GM21825 (cell line): ENCODE data around the gene PHF3.

Experiments used
- ATAC-seq: cut with Tn5 transposase; IDR thresholded peaks from one replicate; pipeline ENCODE4 v1.9.1; 2021; ENCODE audit warnings: mild to moderate bottlenecking, moderate library complexity; ENCODE audit not compliant: unreplicated experiment

PHF3 gene, protein sequence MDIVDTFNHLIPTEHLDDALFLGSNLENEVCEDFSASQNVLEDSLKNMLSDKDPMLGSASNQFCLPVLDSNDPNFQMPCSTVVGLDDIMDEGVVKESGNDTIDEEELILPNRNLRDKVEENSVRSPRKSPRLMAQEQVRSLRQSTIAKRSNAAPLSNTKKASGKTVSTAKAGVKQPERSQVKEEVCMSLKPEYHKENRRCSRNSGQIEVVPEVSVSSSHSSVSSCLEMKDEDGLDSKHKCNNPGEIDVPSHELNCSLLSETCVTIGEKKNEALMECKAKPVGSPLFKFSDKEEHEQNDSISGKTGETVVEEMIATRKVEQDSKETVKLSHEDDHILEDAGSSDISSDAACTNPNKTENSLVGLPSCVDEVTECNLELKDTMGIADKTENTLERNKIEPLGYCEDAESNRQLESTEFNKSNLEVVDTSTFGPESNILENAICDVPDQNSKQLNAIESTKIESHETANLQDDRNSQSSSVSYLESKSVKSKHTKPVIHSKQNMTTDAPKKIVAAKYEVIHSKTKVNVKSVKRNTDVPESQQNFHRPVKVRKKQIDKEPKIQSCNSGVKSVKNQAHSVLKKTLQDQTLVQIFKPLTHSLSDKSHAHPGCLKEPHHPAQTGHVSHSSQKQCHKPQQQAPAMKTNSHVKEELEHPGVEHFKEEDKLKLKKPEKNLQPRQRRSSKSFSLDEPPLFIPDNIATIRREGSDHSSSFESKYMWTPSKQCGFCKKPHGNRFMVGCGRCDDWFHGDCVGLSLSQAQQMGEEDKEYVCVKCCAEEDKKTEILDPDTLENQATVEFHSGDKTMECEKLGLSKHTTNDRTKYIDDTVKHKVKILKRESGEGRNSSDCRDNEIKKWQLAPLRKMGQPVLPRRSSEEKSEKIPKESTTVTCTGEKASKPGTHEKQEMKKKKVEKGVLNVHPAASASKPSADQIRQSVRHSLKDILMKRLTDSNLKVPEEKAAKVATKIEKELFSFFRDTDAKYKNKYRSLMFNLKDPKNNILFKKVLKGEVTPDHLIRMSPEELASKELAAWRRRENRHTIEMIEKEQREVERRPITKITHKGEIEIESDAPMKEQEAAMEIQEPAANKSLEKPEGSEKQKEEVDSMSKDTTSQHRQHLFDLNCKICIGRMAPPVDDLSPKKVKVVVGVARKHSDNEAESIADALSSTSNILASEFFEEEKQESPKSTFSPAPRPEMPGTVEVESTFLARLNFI (N-terminal part only)

GRCh38 chr6:63635588-63636517, at the start of gene PHF3:
PHF3 (plus strand) TSS chr6:63635802; CDS start chr6:63646552, 10,750 bp downstream.
- peak; percentile 89 for ATAC-seq

DNA sequence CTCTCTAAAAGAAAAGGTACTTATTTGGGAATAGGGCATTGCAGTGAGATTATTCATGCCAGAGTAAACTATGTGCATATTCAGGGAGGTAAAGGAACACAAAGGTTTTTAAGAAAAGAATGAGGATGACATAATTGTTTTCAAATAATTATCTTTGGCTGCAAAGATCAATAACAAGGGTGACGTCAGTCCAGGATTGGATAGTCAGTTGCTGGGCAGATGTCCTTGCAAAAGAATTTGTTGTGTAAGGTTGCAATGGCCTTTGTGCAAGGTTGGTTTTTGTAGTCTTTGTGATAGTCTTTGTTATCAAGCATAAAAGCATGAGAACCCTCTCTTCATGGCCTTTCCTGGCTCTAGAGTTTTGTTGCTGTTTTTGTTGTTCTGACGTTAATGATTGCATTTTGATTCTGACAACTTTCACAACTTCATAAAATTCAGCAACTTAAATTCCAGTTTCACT, 45.6 kb upstream of the PHF3 start:
- ATAC-seq: no peak

DNA sequence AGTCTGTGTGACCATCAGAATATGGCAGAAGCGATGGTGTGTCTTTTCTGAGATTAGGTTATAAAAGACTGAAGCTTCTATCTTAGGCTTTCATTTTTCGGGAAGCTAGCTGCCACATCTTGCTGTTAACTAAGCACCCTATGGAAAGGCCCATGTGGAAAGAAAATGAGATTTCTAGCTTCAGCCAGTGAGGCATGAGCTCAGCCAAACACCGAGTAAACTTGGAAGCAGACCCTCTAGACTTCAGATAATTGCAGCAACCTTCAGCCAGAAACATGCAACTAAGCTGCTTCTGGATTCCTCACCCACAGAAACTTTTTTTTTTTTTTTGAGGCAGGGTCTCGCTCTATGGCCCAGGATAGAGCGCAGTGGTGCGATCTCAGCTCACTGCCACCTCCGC, 42.7 kb upstream of the PHF3 start:
- ATAC-seq: no peak

DNA sequence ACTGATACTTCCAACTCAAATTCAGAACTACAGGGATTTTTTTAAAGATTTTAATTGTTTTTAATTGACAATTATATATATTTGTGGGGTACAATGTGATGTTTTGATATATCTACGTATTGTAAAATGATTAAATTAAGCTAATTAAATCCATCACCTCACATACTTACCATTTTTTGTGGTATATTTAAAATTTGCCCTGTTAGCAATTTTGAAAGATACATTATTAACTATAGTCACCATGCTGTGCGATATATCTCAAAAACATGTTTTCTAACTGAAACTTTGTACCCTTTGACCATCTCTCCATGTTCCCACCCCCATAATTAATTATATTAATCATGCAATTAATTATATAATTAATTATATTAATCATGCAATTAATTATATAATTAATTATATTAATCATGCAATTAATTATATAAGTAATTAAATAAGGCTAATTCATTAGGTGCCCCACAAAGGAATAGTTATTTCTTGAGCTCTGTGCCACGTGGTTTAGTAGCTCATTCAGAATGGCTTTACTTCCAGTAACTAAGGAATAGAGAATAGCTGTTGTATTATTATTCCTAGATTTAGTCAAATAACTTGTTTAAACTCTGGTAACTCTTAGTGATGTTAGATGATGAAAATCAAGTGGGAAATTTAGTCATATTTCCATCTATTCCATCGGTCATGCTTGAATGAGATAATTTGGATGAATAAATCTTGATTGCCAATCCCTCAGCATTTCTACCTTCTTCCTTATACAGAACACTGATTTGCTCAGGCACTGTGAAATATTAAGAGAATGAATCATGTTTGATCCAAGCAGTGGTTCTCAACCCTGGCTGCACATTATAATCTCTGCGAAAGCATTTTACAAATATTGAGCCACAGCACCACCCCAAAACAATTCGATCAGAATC, 38.2 kb upstream of the PHF3 start:
- no peak for ATAC-seq

DNA sequence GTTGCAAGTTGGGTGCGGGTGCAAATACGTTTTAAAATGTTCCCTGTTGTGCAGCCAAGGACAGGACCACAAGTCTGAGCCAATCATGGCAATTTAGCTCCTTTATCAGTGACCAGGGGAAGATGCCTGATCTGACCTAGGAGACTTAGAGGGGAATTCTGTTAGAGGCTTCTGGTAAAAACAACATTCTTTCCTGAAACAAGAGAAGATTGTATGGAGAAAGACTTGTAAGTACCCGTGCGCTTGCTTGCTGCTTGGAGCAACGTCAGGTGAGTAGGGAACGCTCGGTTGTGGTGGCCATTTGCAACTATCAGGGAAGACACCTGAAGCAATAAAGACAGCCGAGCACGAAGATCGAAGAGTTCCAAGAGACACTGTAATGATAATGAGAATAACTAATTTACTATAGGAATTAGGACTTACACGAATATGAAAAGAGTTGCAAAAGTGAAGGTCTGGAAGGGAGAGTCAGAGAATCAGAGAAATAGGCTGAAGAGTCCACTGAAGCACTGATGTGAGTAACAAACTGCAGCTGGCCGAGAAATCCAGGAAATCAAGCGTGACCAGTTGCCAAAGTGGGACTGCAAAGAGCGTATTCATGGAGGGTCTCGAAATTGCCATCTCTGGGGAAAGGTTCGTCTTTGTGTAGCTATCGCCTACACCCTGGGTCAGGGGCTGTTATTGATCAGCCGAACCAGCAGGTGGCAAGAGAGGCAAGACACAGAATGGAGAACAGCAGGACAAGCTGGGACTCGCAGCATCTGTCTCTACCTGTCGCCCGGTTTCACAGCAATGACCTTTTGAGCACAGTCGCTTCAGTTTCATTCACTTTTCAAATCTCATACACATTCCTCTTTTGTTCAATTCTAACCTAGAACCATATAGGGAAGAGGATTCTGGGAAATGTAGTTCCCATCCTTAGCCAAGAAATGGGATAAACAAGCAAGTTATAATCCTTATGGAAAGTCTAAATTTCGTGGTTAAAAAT, 37.3 kb upstream of the PHF3 start:
- ATAC-seq: peak; percentile 100

GRCh38 chr6:63599243-63599642, 36.4 kb upstream of the PHF3 start:
- no peak for ATAC-seq

DNA sequence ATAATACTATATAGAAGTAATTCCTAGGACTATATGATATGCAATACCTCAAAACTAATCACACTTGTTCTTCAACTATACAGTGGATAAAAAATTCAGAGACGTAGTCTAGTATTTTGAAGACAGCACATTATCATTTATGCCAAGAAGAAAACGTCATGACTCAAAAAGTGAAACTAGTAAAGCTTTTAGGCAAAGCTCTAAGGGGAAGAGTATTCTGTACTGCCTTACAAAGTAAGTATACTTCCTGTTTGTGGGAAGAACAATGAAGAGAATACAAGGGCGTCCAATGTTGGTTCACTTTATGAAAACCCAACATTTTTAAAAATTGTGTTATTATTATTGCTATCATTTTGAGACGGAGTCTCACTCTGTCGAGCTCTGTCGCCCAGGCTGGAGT, 35.5 kb upstream of the PHF3 start:
- no peak for ATAC-seq

DNA sequence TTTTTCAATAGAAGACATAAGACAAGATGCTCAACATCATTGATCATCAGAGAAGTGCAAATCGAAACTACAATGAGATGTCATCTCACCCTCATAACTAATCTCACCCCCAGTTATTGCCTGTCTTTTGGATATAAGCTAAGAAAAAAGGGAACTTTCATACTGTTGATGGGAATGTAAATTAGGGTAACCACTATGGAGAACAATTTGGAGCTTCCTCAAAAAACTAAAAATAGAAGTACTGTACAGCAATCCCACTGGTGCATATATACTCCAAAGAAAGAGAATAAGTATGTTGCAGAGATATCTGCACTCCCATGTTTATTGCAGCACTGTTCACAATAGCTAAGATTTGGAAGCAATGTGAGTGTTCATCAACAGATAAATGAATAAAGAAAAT, 26.4 kb upstream of the PHF3 start:
- ATAC-seq: no peak

GRCh38 chr6:63610944-63611343, 24.7 kb upstream of the PHF3 start:
- ATAC-seq: no peak

- ATAC-seq: no peak
Measured at GRCh38 chr6:63611560-63611959, 24.0 kb upstream of the PHF3 start.

DNA sequence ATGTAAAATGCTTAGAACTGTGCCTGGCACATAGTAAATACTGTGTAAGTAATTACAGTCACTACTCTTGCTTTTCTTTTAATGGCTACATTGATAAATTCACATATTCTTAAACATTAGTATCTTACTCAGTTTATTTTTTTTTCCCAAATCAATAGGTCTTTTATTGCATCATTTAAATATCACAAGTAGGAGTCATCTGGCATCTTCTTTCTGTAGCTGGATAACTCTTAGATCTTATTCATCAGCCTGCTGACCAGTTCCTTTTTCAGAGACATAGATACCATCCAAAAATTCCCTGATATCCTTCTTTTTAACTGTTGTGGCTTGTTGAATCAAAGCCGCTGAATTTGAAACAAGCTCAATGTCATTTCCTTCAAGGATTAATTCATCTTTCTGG, 20.0 kb upstream of the PHF3 start:
- ATAC-seq: no peak

DNA sequence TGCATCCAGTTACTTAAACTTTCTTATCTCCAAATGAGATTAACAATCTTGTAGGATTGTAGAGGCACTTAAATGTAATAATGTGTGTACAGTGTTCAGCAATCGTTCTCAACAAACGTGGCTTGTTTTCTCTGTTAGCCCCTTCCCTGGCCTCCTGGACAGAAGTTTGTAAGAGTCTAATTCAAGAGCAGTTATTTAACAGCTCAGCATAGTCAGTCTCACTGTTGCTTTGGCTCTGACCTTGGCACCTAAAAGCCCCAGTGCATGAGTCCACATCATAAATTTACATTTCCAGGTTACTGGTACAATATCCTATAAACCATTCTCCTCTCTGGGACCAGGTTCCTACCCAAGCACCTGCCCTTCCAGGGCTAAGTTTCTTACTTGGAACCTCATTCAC, 11.5 kb upstream of the PHF3 start:
- ATAC-seq: no peak

DNA sequence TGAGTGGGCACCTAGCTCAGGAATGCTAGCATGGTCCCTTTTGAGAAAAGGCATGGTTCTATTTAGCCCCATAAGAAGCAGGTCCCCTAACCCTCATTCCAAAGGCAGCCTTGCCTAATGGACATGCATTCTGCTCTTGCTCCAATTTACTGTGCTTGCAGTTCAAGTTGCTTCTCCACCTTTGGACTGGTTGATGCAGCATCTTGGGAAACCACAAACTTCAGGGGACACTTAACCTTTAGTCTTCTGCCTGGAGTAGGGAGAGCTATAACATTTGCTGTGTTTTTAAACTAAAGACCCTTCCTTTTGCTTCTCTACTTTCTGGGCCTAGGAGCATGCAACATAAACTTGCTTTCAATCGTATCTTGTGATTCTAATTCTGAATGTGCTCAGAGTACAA, 5.1 kb upstream of the PHF3 start:
- no peak for ATAC-seq

- ATAC-seq: no peak
Measured at GRCh38 chr6:63634630-63635029, 972 bp upstream of the PHF3 start.

GRCh38 chr6:63635215-63635587, 401 bp upstream of the PHF3 start:
- ATAC-seq: peak; percentile 18

GRCh38 chr6:63636518-63637021, 968 bp downstream of the PHF3 start:
- ATAC-seq: peak; percentile 12

- ATAC-seq: no peak
Measured at GRCh38 chr6:63637865-63638445, 2.4 kb downstream of the PHF3 start.
